LNCAP (cell line): ENCODE results near the gene PKN2.

Experiments used
- CTCF ChIP-seq: fragments of 450-650 bp; IDR thresholded peaks from 2 replicates; pipeline ENCODE4 v1.5.1; 2017; ENCODE audit warnings: mild to moderate bottlenecking

PKN2 gene

GRCh38 chr1:88698764-88699163 lies 14.7 kb downstream of the PKN2 start:
- TF ChIP-seq CTCF = no peak

- no peak for TF ChIP-seq CTCF
These were observed 16.4 kb downstream of the PKN2 start for GRCh38 chr1:88700425-88701013.

- TF ChIP-seq CTCF = no peak
These were observed 17.2 kb downstream of the PKN2 start for GRCh38 chr1:88701275-88701674.

GRCh38 chr1:88708011-88708410 lies 23.9 kb downstream of the PKN2 start:
- TF ChIP-seq CTCF = no peak

GRCh38 chr1:88722492-88722891 lies 38.4 kb downstream of the PKN2 start:
- no peak for TF ChIP-seq CTCF

- TF ChIP-seq CTCF = no peak
These were observed 42.6 kb downstream of the PKN2 start for GRCh38 chr1:88726697-88727096.

- no peak for TF ChIP-seq CTCF
These were observed 43.1 kb downstream of the PKN2 start for GRCh38 chr1:88727205-88727604.

GRCh38 chr1:88729297-88729696 lies 45.2 kb downstream of the PKN2 start:
- no peak for TF ChIP-seq CTCF
